Adrenal gland (tissue), 5 donors: ENCODE data around the gene GTPBP4.

Experiments
- POLR2A ChIP-seq, 2 donors: fragments of 450-650 bp; IDR thresholded peaks; one replicate each; pipeline ENCODE4 v1.6.1; 2017; ENCODE audit warnings: antibody characterized with exemption in 2 of 2, mild to moderate bottlenecking in 2 of 2, moderate library complexity in 1 of 2
- TF ChIP-seq, protein P1 (sequence below), 6 experiments: fragments of 450-650 bp in 4 of 6; fragments of 200-600 bp in 2 of 6; sonication (generic) in 1 of 6; IDR thresholded peaks; 1 replicate in 5 of 6; 2 replicates in 1 of 6; pipeline versions ENCODE4 v1.5.1 to v1.8.0; 2016 to 2021; ENCODE audit warnings: antibody characterized with exemption in 6 of 6, mild to moderate bottlenecking in 2 of 6, moderate library complexity in 1 of 6
- donor health status: DM: no; HTN: no; CAD: no.

DNA sequence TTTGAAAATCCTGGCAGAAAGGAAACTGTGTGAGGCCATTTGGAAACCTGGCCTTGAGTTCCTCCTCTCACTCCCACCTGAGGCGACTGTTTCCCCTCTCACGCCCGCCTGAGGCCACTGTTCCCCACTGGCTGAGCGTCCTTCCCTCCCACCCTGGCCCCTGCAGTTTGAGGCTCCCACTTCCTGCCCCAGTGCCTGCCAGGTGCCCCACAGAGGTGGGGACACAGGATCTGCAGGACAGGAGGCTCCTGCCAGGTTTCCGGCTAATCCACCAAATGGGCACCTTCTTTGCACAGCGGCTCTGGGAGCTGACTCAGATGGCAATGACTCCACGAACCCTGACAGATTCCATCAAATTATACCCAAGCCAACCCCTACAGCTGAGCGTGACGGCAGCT is 32.4 kb upstream of the GTPBP4 start:
- TF ChIP-seq POLR2A (IDR thresholded peaks at IDR 0.05), result no peak
- TF ChIP-seq, protein P1, sequence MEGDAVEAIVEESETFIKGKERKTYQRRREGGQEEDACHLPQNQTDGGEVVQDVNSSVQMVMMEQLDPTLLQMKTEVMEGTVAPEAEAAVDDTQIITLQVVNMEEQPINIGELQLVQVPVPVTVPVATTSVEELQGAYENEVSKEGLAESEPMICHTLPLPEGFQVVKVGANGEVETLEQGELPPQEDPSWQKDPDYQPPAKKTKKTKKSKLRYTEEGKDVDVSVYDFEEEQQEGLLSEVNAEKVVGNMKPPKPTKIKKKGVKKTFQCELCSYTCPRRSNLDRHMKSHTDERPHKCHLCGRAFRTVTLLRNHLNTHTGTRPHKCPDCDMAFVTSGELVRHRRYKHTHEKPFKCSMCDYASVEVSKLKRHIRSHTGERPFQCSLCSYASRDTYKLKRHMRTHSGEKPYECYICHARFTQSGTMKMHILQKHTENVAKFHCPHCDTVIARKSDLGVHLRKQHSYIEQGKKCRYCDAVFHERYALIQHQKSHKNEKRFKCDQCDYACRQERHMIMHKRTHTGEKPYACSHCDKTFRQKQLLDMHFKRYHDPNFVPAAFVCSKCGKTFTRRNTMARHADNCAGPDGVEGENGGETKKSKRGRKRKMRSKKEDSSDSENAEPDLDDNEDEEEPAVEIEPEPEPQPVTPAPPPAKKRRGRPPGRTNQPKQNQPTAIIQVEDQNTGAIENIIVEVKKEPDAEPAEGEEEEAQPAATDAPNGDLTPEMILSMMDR (IDR thresholded peaks at IDR 0.05), result no peak
